Measurements from ENCODE around the gene FAM209B.
A peak's percentile ranks its signal among the peaks of the same experiment; 100 is the strongest.
"Not testable (repeated sequence)": the region's sequence is repeated elsewhere in the genome, so short reads cannot be mapped to it uniquely, and the experiment has no call there.

FAM209B gene

GRCh38 chr20:56554869-56555268 lies 21.8 kb downstream of the FAM209B start:
- DNase-seq (ENCODE audit: low read depth) = peak; percentile 95

GRCh38 chr20:56558968-56559367 lies 25.9 kb downstream of the FAM209B start:
- in situ Hi-C loops (cut with HindIII; ENCODE audit: low sequenced_read_pairs) = no loop called here
- DNase-seq (ENCODE audit: low read depth) = no peak
- TF ChIP-seq, protein P1, sequence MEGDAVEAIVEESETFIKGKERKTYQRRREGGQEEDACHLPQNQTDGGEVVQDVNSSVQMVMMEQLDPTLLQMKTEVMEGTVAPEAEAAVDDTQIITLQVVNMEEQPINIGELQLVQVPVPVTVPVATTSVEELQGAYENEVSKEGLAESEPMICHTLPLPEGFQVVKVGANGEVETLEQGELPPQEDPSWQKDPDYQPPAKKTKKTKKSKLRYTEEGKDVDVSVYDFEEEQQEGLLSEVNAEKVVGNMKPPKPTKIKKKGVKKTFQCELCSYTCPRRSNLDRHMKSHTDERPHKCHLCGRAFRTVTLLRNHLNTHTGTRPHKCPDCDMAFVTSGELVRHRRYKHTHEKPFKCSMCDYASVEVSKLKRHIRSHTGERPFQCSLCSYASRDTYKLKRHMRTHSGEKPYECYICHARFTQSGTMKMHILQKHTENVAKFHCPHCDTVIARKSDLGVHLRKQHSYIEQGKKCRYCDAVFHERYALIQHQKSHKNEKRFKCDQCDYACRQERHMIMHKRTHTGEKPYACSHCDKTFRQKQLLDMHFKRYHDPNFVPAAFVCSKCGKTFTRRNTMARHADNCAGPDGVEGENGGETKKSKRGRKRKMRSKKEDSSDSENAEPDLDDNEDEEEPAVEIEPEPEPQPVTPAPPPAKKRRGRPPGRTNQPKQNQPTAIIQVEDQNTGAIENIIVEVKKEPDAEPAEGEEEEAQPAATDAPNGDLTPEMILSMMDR (IDR thresholded peaks at IDR 0.05; ENCODE audit: low read depth, low read length, missing control alignments) = no peak
- no peak overlapping the region for H3K4me3 ChIP-seq (ENCODE audit: low read depth, low read length)

More at GRCh38 chr20:56554869-56555268, 21.8 kb downstream of the FAM209B start:
- TF ChIP-seq, protein P1 (IDR thresholded peaks at IDR 0.05; ENCODE audit: low read depth, low read length, missing control alignments) = peak; percentile 10
- in situ Hi-C loops (cut with HindIII; ENCODE audit: low sequenced_read_pairs) = no loop called here
- H3K4me3 ChIP-seq (ENCODE audit: low read depth, low read length) = no peak overlapping the region

DNA sequence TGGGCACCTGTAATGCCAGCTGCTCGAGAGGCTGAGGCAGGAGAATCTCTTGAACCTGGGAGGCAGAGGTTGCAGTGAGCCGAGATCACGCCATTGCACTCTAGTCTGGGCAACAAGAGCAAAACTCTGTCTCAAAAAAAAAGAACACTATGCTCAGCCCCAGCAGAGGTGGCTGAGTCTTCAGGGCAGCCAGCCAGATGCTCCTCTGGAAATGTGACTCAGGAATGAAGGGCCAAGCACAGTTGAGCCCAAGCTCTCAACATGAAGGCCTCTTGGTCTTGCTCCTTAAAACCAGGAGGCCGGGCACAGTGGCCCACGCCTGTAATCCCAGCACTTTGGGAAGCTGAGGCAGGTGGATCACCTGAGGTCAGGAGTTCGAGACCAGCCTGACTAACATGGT lies 31.5 kb downstream of the FAM209B start:
- in situ Hi-C loops (cut with HindIII; ENCODE audit: low sequenced_read_pairs); DNase-seq (ENCODE audit: low read depth); H3K4me3 ChIP-seq (ENCODE audit: low read depth, low read length): not testable (repeated sequence)

GRCh38 chr20:56565511-56565910 lies 32.5 kb downstream of the FAM209B start:
- TF ChIP-seq, protein P1 (IDR thresholded peaks at IDR 0.05; ENCODE audit: low read depth, low read length, missing control alignments) = no peak
- DNase-seq (ENCODE audit: low read depth) = no peak
- in situ Hi-C loops (cut with HindIII; ENCODE audit: low sequenced_read_pairs) = no loop called here
- no peak overlapping the region for H3K4me3 ChIP-seq (ENCODE audit: low read depth, low read length)

- H3K4me3 ChIP-seq (ENCODE audit: low read depth, low read length) = no peak overlapping the region
- DNase-seq (ENCODE audit: low read depth) = no peak
- TF ChIP-seq, protein P1 (IDR thresholded peaks at IDR 0.05; ENCODE audit: low read depth, low read length, missing control alignments) = no peak
- in situ Hi-C loops (cut with HindIII; ENCODE audit: low sequenced_read_pairs) = no loop called here
Measured at GRCh38 chr20:56566621-56567020, 33.6 kb downstream of the FAM209B start.

- in situ Hi-C loops (cut with HindIII; ENCODE audit: low sequenced_read_pairs) = no loop called here
- TF ChIP-seq, protein P1 (IDR thresholded peaks at IDR 0.05; ENCODE audit: low read depth, low read length, missing control alignments) = no peak
- no peak overlapping the region for H3K4me3 ChIP-seq (ENCODE audit: low read depth, low read length)
- DNase-seq (ENCODE audit: low read depth) = no peak
Measured at GRCh38 chr20:56570832-56571231, 37.8 kb downstream of the FAM209B start.

- H3K4me3 ChIP-seq (ENCODE audit: low read depth, low read length) = no peak overlapping the region
- TF ChIP-seq, protein P1 (IDR thresholded peaks at IDR 0.05; ENCODE audit: low read depth, low read length, missing control alignments) = no peak
- in situ Hi-C loops (cut with HindIII; ENCODE audit: low sequenced_read_pairs) = no loop called here
- no peak for DNase-seq (ENCODE audit: low read depth)
Measured at GRCh38 chr20:56572172-56572571, 39.1 kb downstream of the FAM209B start.
